ENCODE data around the gene CLDN18.

CLDN18 gene

GRCh38 chr3:138054057-138054456 lies 44.1 kb downstream of the CLDN18 start:
- Histone ChIP-seq H3K36me3 (ENCODE audit: control insufficient read depth, insufficient read depth, low read length) (no peaks in the 10 kb centered on the region), H3K4me1 (peaks cover 13% of the 10 kb centered on the region)
- no peak for TF ChIP-seq CTCF (IDR thresholded peaks at IDR 0.05)

GRCh38 chr3:138057384-138057783 lies 47.4 kb downstream of the CLDN18 start:
- H3K4me3 ChIP-seq (ENCODE audit: low read depth, low read length), result no peak overlapping the region
- H3K4me2 ChIP-seq (ENCODE audit: low read length), result no peak overlapping the region
- no peaks in the 10 kb centered on the region for H3K27me3 ChIP-seq (ENCODE audit: control insufficient read depth, insufficient read depth, low read length)
- peaks cover 8% of the 10 kb centered on the region for H3K4me1 ChIP-seq
- no peaks in the 10 kb centered on the region for H3K36me3 ChIP-seq (ENCODE audit: control insufficient read depth, insufficient read depth, low read length)
- H3K27ac ChIP-seq, result no peak overlapping the region
- H3K79me2 ChIP-seq, result no peaks in the 10 kb centered on the region
- H3K9me3 ChIP-seq (ENCODE audit: control insufficient read depth, low read length), result no peaks in the 10 kb centered on the region
- no peak overlapping the region for H2AFZ ChIP-seq
- no peak overlapping the region for H3K9ac ChIP-seq
- TF ChIP-seq CTCF (IDR thresholded peaks at IDR 0.05), result no peak

More at GRCh38 chr3:138054057-138054456, 44.1 kb downstream of the CLDN18 start:
- Histone ChIP-seq H2AFZ (no peak overlapping the region), H3K27me3 (ENCODE audit: control insufficient read depth, insufficient read depth, low read length) (no peaks in the 10 kb centered on the region), H3K79me2 (no peaks in the 10 kb centered on the region), H3K4me3 (ENCODE audit: low read depth, low read length) (no peak overlapping the region), H3K27ac (no peak overlapping the region), H3K4me2 (ENCODE audit: low read length) (no peak overlapping the region), H3K9ac (no peak overlapping the region), H3K9me3 (ENCODE audit: control insufficient read depth, low read length) (no peaks in the 10 kb centered on the region)

- H3K4me3 ChIP-seq (ENCODE audit: low read depth, low read length), result no peak overlapping the region
- H3K4me1 ChIP-seq, result no peaks in the 10 kb centered on the region
- no peaks in the 10 kb centered on the region for H3K79me2 ChIP-seq
- no peak overlapping the region for H3K9ac ChIP-seq
- no peak overlapping the region for H2AFZ ChIP-seq
- H3K9me3 ChIP-seq (ENCODE audit: control insufficient read depth, low read length), result no peaks in the 10 kb centered on the region
- no peaks in the 10 kb centered on the region for H3K27me3 ChIP-seq (ENCODE audit: control insufficient read depth, insufficient read depth, low read length)
- H3K36me3 ChIP-seq (ENCODE audit: control insufficient read depth, insufficient read depth, low read length), result no peaks in the 10 kb centered on the region
- H3K4me2 ChIP-seq (ENCODE audit: low read length), result no peak overlapping the region
- H3K27ac ChIP-seq, result no peak overlapping the region
- no peak for TF ChIP-seq CTCF (IDR thresholded peaks at IDR 0.05)
Observed at GRCh38 chr3:138059261-138059660, 49.3 kb downstream of the CLDN18 start.

GRCh38 chr3:138060792-138061191 lies 50.8 kb downstream of the CLDN18 start:
- Histone ChIP-seq H3K9me3 (ENCODE audit: control insufficient read depth, low read length) (no peaks in the 10 kb centered on the region), H3K27me3 (ENCODE audit: control insufficient read depth, insufficient read depth, low read length) (no peaks in the 10 kb centered on the region), H3K4me1 (no peaks in the 10 kb centered on the region), H3K4me3 (ENCODE audit: low read depth, low read length) (no peak overlapping the region), H3K9ac (no peak overlapping the region), H3K4me2 (ENCODE audit: low read length) (no peak overlapping the region), H2AFZ (no peak overlapping the region), H3K27ac (no peak overlapping the region), H3K36me3 (ENCODE audit: control insufficient read depth, insufficient read depth, low read length) (no peaks in the 10 kb centered on the region), H3K79me2 (no peaks in the 10 kb centered on the region)
- no peak for TF ChIP-seq CTCF (IDR thresholded peaks at IDR 0.05)

GRCh38 chr3:138062037-138062436 lies 52.1 kb downstream of the CLDN18 start:
- TF ChIP-seq CTCF (IDR thresholded peaks at IDR 0.05), result no peak
- H2AFZ ChIP-seq, result no peak overlapping the region

More at GRCh38 chr3:138062037-138062436, 52.1 kb downstream of the CLDN18 start:
- Histone ChIP-seq H3K27ac (no peak overlapping the region), H3K4me1 (no peaks in the 10 kb centered on the region), H3K9ac (no peak overlapping the region), H3K27me3 (ENCODE audit: control insufficient read depth, insufficient read depth, low read length) (no peaks in the 10 kb centered on the region), H3K4me2 (ENCODE audit: low read length) (no peak overlapping the region), H3K9me3 (ENCODE audit: control insufficient read depth, low read length) (no peaks in the 10 kb centered on the region), H3K4me3 (ENCODE audit: low read depth, low read length) (no peak overlapping the region), H3K79me2 (no peaks in the 10 kb centered on the region), H3K36me3 (ENCODE audit: control insufficient read depth, insufficient read depth, low read length) (no peaks in the 10 kb centered on the region)
